MCF 10A (cell line): Measurements from ENCODE around the gene TMIGD1. TPM values are rescaled to one million over a fixed set of nuclear protein-coding genes. Genes with fewer than 3 reads are reported as not detected.

Source experiments
- BruUV-seq: library from RNA; stranded (reverse); fragments of 400-500 nt; replicated peaks from 2 replicates; lab custom pipeline; 2021; lab: Mats Ljungman, UMichigan
- CTCF ChIA-PET: fragments of 300-600 bp; sonication (Branson Sonifier 250); formaldehyde crosslinking; extraction: SDS; loops from one replicate; lab custom pipeline; 2021; ENCODE audit warnings: antibody characterized with exemption, inconsistent platforms; lab: Yijun Ruan, JAX
- POLR2A ChIA-PET: fragments of 300-600, 350-650 bp; sonication (Branson Sonifier 250); formaldehyde crosslinking; extraction: SDS; loops from one replicate; lab custom pipeline; 2020; ENCODE audit warnings: antibody characterized with exemption, inconsistent platforms; lab: Yijun Ruan, JAX
- DNase-seq: peaks from one replicate; pipeline ENCODE4 v3.0.0-alpha.2; 2018; ENCODE audit not compliant: unreplicated experiment
- H3K27ac Mint-ChIP-seq: one replicate; pipeline ENCODE4 v1.8.0; 2022; ENCODE audit warnings: mild to moderate bottlenecking, low read depth, mixed read lengths; ENCODE audit not compliant: unreplicated experiment
- H3K27me3 Mint-ChIP-seq: one replicate; pipeline ENCODE4 v1.8.0; 2022; ENCODE audit warnings: mixed read lengths; ENCODE audit not compliant: insufficient read depth, unreplicated experiment
- H3K36me3 Mint-ChIP-seq: one replicate; pipeline ENCODE4 v1.8.0; 2022; ENCODE audit warnings: mild to moderate bottlenecking, moderate library complexity, mixed read lengths; ENCODE audit not compliant: insufficient read depth, unreplicated experiment
- H3K4me1 Mint-ChIP-seq: one replicate; pipeline ENCODE4 v1.8.0; 2022; ENCODE audit warnings: mixed read lengths; ENCODE audit not compliant: insufficient read depth, unreplicated experiment
- H3K4me3 Mint-ChIP-seq: one replicate; pipeline ENCODE4 v1.8.0; 2022; ENCODE audit warnings: mild to moderate bottlenecking, moderate library complexity, mixed read lengths; ENCODE audit not compliant: unreplicated experiment
- H3K9me3 Mint-ChIP-seq: one replicate; pipeline ENCODE4 v1.8.0; 2022; ENCODE audit warnings: mixed read lengths; ENCODE audit not compliant: unreplicated experiment
- intact Hi-C: fragments of 100-400 bp; cut with micrococcal nuclease; formaldehyde crosslinking; loops from 2 replicates; pipeline ENCODE4 v1.14.1; 2022
- total RNA-seq: library from RNA; stranded (reverse); gene quantifications from 2 replicates; pipeline ENCODE4 v1.2.3, GENCODE V29; 2022
- TF ChIP-seq, protein P1 (sequence below): fragments of 200-600 bp; IDR thresholded peaks from one replicate; pipeline ENCODE4 v1.8.0; 2022; ENCODE audit warnings: antibody characterized with exemption, mild to moderate bottlenecking; ENCODE audit not compliant: unreplicated experiment

Gene TMIGD1
- total RNA-seq, 1 experiment from 2014 or later = not detected

- ChIA-PET CTCF (interaction anchor here (0.6 to 0.9 kb wide), 3 partner anchors 9 to 1098 kb away, joined by 3 to 4 read pairs (median 3); no protein-coding TSS in a partner anchor), POLR2A (no interaction called here)
- Mint-ChIP-seq H3K9me3 (peaks cover 8% of the 10 kb centered on the region), H3K27me3 (peaks cover 8% of the 10 kb centered on the region), H3K36me3 (no peaks in the 10 kb centered on the region), H3K27ac (no peak overlapping the region), H3K4me3 (no peak overlapping the region), H3K4me1 (no peaks in the 10 kb centered on the region)
- TF ChIP-seq, protein P1, sequence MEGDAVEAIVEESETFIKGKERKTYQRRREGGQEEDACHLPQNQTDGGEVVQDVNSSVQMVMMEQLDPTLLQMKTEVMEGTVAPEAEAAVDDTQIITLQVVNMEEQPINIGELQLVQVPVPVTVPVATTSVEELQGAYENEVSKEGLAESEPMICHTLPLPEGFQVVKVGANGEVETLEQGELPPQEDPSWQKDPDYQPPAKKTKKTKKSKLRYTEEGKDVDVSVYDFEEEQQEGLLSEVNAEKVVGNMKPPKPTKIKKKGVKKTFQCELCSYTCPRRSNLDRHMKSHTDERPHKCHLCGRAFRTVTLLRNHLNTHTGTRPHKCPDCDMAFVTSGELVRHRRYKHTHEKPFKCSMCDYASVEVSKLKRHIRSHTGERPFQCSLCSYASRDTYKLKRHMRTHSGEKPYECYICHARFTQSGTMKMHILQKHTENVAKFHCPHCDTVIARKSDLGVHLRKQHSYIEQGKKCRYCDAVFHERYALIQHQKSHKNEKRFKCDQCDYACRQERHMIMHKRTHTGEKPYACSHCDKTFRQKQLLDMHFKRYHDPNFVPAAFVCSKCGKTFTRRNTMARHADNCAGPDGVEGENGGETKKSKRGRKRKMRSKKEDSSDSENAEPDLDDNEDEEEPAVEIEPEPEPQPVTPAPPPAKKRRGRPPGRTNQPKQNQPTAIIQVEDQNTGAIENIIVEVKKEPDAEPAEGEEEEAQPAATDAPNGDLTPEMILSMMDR = no peak
- BruUV-seq = no TSS peak
- DNase-seq = no peak
- intact Hi-C loops = no loop called here
Measured at GRCh38 chr17:30297715-30298114, 36.1 kb downstream of the TMIGD1 start.

- Mint-ChIP-seq H3K4me1 (no peaks in the 10 kb centered on the region), H3K27me3 (peaks cover 8% of the 10 kb centered on the region), H3K9me3 (peaks cover 8% of the 10 kb centered on the region), H3K4me3 (no peak overlapping the region), H3K27ac (no peak overlapping the region), H3K36me3 (no peaks in the 10 kb centered on the region)
- ChIA-PET CTCF (no interaction called here), POLR2A (interaction anchor here (0.6 to 1.1 kb wide), 3 partner anchors 10 to 46 kb away, joined by 3 to 5 read pairs (median 3); no protein-coding TSS in a partner anchor)
- TF ChIP-seq, protein P1 = no peak
- no TSS peak for BruUV-seq
- no peak for DNase-seq
- intact Hi-C loops = no loop called here
Measured at GRCh38 chr17:30296499-30297080, 37.3 kb downstream of the TMIGD1 start.

DNA sequence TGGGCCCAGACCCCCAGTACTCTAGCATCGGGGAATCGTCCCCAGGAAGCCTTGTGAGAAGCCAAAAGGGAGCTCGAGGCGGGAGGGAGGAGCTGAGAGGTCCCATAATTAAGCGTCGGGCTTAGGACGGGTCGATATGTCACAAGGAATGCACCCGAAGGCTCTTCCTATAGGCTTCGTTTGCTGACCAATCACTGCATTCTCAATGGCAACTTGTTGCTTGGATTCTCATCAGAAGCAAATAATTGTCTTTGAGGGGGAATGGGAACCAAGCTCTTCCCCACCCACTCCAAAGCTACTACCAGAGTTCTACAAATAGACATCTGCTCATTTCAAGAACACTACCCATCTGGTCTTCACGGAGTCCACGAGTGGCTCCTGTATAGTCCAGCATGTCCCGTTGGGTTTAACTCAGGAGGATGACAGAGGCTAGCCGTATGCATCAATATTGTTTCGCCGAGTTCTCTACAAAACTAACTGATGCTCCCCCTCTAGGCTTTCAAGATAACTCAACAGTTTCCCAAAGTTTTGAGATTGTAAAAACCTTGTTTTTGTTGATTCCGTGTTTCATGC, 41.5 kb downstream of the TMIGD1 start:
- Mint-ChIP-seq H3K4me3 (peak overlapping the region; percentile 84), H3K9me3 (no peaks in the 10 kb centered on the region), H3K27ac (no peak overlapping the region), H3K27me3 (no peaks in the 10 kb centered on the region), H3K4me1 (no peaks in the 10 kb centered on the region), H3K36me3 (peaks cover 5% of the 10 kb centered on the region)
- BruUV-seq = TSS peak; percentile 39
- POLR2A ChIA-PET = interaction anchor here (1.2 to 3.5 kb wide), 6 partner anchors 10 to 184 kb away, joined by 3 to 13 read pairs (median 4); partner anchors contain the start of genes GOSR1 and NSRP1
- CTCF ChIA-PET = interaction anchor here (1.0 to 2.0 kb wide), 5 partner anchors 38 to 188 kb away, joined by 3 to 10 read pairs (median 4); partner anchors contain the start of gene GOSR1
- TF ChIP-seq, protein P1 = no peak
- no peak for DNase-seq
- intact Hi-C loops = no loop called here

DNA sequence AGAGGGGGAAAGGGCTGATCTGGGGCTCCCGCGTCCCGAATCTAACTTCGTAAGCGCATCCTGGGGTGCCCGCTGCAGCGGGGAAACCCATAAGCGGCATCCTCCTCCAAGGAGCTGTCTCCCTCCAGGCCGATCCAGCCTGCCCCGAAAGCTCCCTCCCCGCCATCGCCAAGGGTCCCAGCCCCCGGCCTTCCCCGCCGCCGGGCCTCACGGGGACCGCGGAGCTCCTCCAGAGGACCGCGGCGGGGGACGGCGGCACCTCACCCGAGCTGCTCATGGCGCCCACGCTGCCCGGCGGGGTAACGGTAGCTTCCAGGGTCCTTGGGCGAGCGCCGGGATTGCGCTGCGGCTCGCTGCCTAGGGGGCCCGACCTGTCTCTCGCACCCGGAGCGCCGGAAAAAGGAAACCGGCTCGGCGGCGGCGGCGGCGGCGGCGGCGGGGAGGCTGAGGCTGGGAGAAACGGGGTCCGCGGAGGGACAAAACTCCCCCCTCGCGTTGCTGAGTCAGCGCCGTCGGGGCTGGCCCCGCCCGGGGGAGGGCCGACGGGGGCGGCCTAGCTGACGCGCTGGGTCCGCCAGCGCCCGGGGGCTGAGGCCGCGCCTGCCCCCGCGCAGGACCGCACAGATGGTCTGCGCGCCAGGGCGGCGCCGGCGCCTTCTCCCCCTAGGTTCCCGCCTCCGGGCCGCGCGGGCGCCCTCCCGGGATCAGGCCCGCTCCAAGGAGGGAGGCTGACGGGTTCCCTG, 42.1 kb downstream of the TMIGD1 start, which contains the start of gene BLMH:
Gene BLMH, minus strand, starts transcription at position 402 of the 743 bp plus-strand sequence. Its CDS starts 125 bp downstream, at position 277.
- intact Hi-C loops = no loop called here
- ChIA-PET POLR2A (interaction anchor here (0.6 to 3.5 kb wide), 9 partner anchors 10 to 185 kb away, joined by 3 to 13 read pairs (median 3); partner anchors contain the start of genes GOSR1 and NSRP1), CTCF (interaction anchor here (1.0 to 2.0 kb wide), 5 partner anchors 11 to 187 kb away, joined by 3 to 10 read pairs (median 4); partner anchors contain the start of gene GOSR1)
- Mint-ChIP-seq H3K27ac (peak within 1 kb of the TSS; percentile 33), H3K9me3 (no peaks in the 10 kb centered on the region), H3K4me3 (peak within 1 kb of the TSS; percentile 84), H3K4me1 (no peaks in the 10 kb centered on the region), H3K27me3 (no peaks in the 10 kb centered on the region), H3K36me3 (peaks cover 11% of the 10 kb centered on the region)
- TF ChIP-seq, protein P1 = no peak
- BruUV-seq = no TSS peak
- DNase-seq = peak; percentile 77
